Neural cell (in vitro differentiated cells): ENCODE measurements around the gene HCFC2. TPM values are rescaled to one million over a fixed set of nuclear protein-coding genes. Genes with fewer than 3 reads are reported as not detected.

Source experiments
- H2AFZ ChIP-seq: fragments of 200-600, 300-800 bp; sonication (generic), shearing (Covaris generic); 2 replicates; pipeline ENCODE4 v1.6.0; 2014; ENCODE audit warnings: low read depth, mild to moderate bottlenecking, antibody characterized with exemption, low read length, moderate library complexity
- H3F3A ChIP-seq: fragments of 200-600 bp; shearing (Covaris generic); 2 replicates; pipeline ENCODE4 v1.6.1; 2016; ENCODE audit warnings: mild to moderate bottlenecking, moderate library complexity, mixed read lengths, antibody characterized with exemption, low read length; ENCODE audit not compliant: insufficient read depth, poor library complexity, severe bottlenecking
- H3K27ac ChIP-seq: fragments of 200-600, 300-800 bp; sonication (generic), shearing (Covaris generic); 2 replicates; pipeline ENCODE4 v1.5.1; 2014; ENCODE audit warnings: mild to moderate bottlenecking, low read length, moderate library complexity
- H3K27me3 ChIP-seq: fragments of 300-800, 200-600 bp; sonication (generic), shearing (Covaris generic); 2 replicates; pipeline ENCODE4 v1.6.0; 2014; ENCODE audit warnings: mild to moderate bottlenecking, low read depth, low read length, moderate library complexity; ENCODE audit not compliant: insufficient read depth
- H3K36me3 ChIP-seq: fragments of 300-800, 200-600 bp; sonication (generic), shearing (Covaris generic); 2 replicates; pipeline ENCODE4 v1.5.1; 2014; ENCODE audit warnings: mild to moderate bottlenecking, antibody characterized with exemption, low read length, moderate library complexity; ENCODE audit not compliant: insufficient read depth
- H3K4me2 ChIP-seq: fragments of 300-800, 200-600 bp; sonication (generic), shearing (Covaris generic); 2 replicates; pipeline ENCODE4 v1.6.0; 2014; ENCODE audit warnings: mild to moderate bottlenecking, low read length
- H3K4me3 ChIP-seq: fragments of 300-800, 200-600 bp; sonication (generic), shearing (Covaris generic); 2 replicates; pipeline ENCODE4 v1.5.1; 2014; ENCODE audit warnings: mild to moderate bottlenecking, low read length, moderate library complexity
- H3K79me2 ChIP-seq: fragments of 200-600 bp; shearing (Covaris generic); replicated peaks from 2 replicates; pipeline ENCODE4 v1.6.0; 2014; ENCODE audit warnings: mild to moderate bottlenecking, low read length, moderate library complexity; ENCODE audit not compliant: insufficient read depth
- H3K9ac ChIP-seq: fragments of 300-800, 200-600 bp; sonication (generic), shearing (Covaris generic); 2 replicates; pipeline ENCODE4 v1.6.1; 2016; ENCODE audit warnings: mild to moderate bottlenecking, low read length, mixed read lengths
- H3K9me2 ChIP-seq: fragments of 200-600 bp; shearing (Covaris generic); 2 replicates; pipeline ENCODE4 v1.6.1; 2016; ENCODE audit warnings: mild to moderate bottlenecking, low read length, mixed read lengths; ENCODE audit not compliant: insufficient read depth
- H3K9me3 ChIP-seq: fragments of 200-600, 300-800 bp; sonication (generic), shearing (Covaris generic); 2 replicates; pipeline ENCODE4 v1.6.1; 2016; ENCODE audit warnings: mild to moderate bottlenecking, mixed run types, low read length, moderate library complexity, mixed read lengths
- H4K20me1 ChIP-seq: fragments of 200-600 bp; shearing (Covaris generic); 2 replicates; pipeline ENCODE4 v1.6.1; 2016; ENCODE audit warnings: mild to moderate bottlenecking, mixed run types; ENCODE audit not compliant: insufficient read depth
- CTCF ChIP-seq: fragments of 450-650 bp; IDR thresholded peaks from 2 replicates; pipeline ENCODE4 v1.5.1; 2014; ENCODE audit warnings: antibody characterized with exemption, mild to moderate bottlenecking, moderate library complexity; ENCODE audit not compliant: poor library complexity, severe bottlenecking
- EP300 ChIP-seq: fragments of 450-650 bp; conservative IDR thresholded peaks from 2 replicates; pipeline ENCODE4 v1.6.1; 2014; ENCODE audit warnings: antibody characterized with exemption, mild to moderate bottlenecking, moderate library complexity; ENCODE audit not compliant: poor library complexity, severe bottlenecking
- EZH2 ChIP-seq: fragments of 200-600, 300-800 bp; shearing (Covaris generic), sonication (generic); IDR thresholded peaks from 2 replicates; pipeline ENCODE4 v1.6.1; 2014; ENCODE audit warnings: antibody characterized with exemption, low read length, borderline replicate concordance, mild to moderate bottlenecking; ENCODE audit not compliant: insufficient read depth, poor library complexity, severe bottlenecking
- MXI1 ChIP-seq: fragments of 450-650 bp; conservative IDR thresholded peaks from 2 replicates; pipeline ENCODE4 v1.6.1; 2014; ENCODE audit warnings: antibody characterized with exemption, mild to moderate bottlenecking; ENCODE audit not compliant: poor library complexity, severe bottlenecking
- POLR2AphosphoS5 ChIP-seq: IDR thresholded peaks from 2 replicates; pipeline ENCODE4 v1.6.1; 2012
- RAD21 ChIP-seq: fragments of 450-650 bp; conservative IDR thresholded peaks from 2 replicates; pipeline ENCODE4 v1.6.1; 2014; ENCODE audit warnings: antibody characterized with exemption, mild to moderate bottlenecking, moderate library complexity
- SMC3 ChIP-seq: fragments of 450-650 bp; conservative IDR thresholded peaks from 2 replicates; pipeline ENCODE4 v1.6.1; 2014; ENCODE audit warnings: antibody characterized with exemption, mild to moderate bottlenecking, moderate library complexity; ENCODE audit not compliant: poor library complexity
- TAF1 ChIP-seq: IDR thresholded peaks from 2 replicates; pipeline ENCODE4 v1.6.1; 2012; ENCODE audit warnings: low read depth
- polyA plus RNA-seq: library from polyadenylated mRNA; depleted of rRNA; stranded (reverse); fragments of >200 nt; gene quantifications from 2 replicates; pipeline ENCODE4 v1.2.3, GENCODE V29; 2014
- TF ChIP-seq, protein P1 (sequence below): IDR thresholded peaks from 2 replicates; pipeline ENCODE4 v1.6.1; 2012; ENCODE audit warnings: borderline replicate concordance

The HCFC2 gene
- polyA plus RNA-seq, 1 donor from 2014 or later = 62.4 TPM

- Histone ChIP-seq H3K9me3 (no peaks in the 10 kb centered on the region), H2AFZ (no peak overlapping the region), H3K9me2 (no peaks in the 10 kb centered on the region), H3F3A (no peaks in the 10 kb centered on the region), H3K27ac (no peak overlapping the region), H3K4me2 (no peak overlapping the region), H3K27me3 (no peaks in the 10 kb centered on the region), H3K36me3 (peaks cover 7% of the 10 kb centered on the region), H4K20me1 (no peaks in the 10 kb centered on the region), H3K79me2 (no peaks in the 10 kb centered on the region), H3K9ac (no peak overlapping the region), H3K4me3 (no peak overlapping the region)
- no peak for TF ChIP-seq CTCF
- TF ChIP-seq TAF1 = no peak
- no peak for TF ChIP-seq MXI1
- TF ChIP-seq SMC3 = no peak
- no peak for TF ChIP-seq EP300
- TF ChIP-seq RAD21 = no peak
These were observed 56.7 kb downstream of the HCFC2 start for GRCh38 chr12:104121001-104121400.

DNA sequence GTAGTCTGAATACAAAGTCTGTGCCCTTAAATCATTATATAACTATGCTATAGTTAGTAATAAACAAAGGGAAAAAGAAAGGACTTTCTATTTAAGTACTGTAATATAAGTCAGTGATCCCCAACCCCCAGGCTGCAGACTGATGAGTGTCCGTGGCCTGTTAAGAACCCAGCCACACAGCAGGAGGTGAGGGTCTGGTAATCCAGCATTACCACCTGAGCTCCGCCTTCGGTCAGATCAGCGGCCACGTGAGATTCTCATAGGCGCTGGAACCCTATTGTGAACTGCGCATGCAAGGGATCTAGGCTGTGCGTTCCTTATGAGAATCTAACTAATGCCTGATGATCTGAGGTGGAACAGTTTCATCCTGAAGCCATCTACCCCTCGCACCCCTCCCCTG is 58.0 kb downstream of the HCFC2 start:
- Histone ChIP-seq H4K20me1 (no peaks in the 10 kb centered on the region), H3K9me2 (no peaks in the 10 kb centered on the region), H3K9ac (no peak overlapping the region), H3K9me3 (no peaks in the 10 kb centered on the region), H3K36me3 (peaks cover 7% of the 10 kb centered on the region), H3K79me2 (no peaks in the 10 kb centered on the region), H3K27ac (no peak overlapping the region), H3K4me2 (no peak overlapping the region), H3K27me3 (no peaks in the 10 kb centered on the region), H2AFZ (no peak overlapping the region), H3F3A (no peaks in the 10 kb centered on the region), H3K4me3 (no peak overlapping the region)
- no peak for TF ChIP-seq EP300
- no peak for TF ChIP-seq POLR2AphosphoS5
- TF ChIP-seq SMC3 = no peak
- TF ChIP-seq CTCF = no peak
- TF ChIP-seq TAF1 = no peak
- TF ChIP-seq MXI1 = no peak
- TF ChIP-seq RAD21 = no peak
- no peak for TF ChIP-seq EZH2
- TF ChIP-seq, protein P1, sequence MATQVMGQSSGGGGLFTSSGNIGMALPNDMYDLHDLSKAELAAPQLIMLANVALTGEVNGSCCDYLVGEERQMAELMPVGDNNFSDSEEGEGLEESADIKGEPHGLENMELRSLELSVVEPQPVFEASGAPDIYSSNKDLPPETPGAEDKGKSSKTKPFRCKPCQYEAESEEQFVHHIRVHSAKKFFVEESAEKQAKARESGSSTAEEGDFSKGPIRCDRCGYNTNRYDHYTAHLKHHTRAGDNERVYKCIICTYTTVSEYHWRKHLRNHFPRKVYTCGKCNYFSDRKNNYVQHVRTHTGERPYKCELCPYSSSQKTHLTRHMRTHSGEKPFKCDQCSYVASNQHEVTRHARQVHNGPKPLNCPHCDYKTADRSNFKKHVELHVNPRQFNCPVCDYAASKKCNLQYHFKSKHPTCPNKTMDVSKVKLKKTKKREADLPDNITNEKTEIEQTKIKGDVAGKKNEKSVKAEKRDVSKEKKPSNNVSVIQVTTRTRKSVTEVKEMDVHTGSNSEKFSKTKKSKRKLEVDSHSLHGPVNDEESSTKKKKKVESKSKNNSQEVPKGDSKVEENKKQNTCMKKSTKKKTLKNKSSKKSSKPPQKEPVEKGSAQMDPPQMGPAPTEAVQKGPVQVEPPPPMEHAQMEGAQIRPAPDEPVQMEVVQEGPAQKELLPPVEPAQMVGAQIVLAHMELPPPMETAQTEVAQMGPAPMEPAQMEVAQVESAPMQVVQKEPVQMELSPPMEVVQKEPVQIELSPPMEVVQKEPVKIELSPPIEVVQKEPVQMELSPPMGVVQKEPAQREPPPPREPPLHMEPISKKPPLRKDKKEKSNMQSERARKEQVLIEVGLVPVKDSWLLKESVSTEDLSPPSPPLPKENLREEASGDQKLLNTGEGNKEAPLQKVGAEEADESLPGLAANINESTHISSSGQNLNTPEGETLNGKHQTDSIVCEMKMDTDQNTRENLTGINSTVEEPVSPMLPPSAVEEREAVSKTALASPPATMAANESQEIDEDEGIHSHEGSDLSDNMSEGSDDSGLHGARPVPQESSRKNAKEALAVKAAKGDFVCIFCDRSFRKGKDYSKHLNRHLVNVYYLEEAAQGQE = no peak
